ENCODE data around the gene PTPRT.
"Not testable (repeated sequence)": the region's sequence is repeated elsewhere in the genome, so short reads cannot be mapped to it uniquely, and the experiment has no call there.

PTPRT gene

DNA sequence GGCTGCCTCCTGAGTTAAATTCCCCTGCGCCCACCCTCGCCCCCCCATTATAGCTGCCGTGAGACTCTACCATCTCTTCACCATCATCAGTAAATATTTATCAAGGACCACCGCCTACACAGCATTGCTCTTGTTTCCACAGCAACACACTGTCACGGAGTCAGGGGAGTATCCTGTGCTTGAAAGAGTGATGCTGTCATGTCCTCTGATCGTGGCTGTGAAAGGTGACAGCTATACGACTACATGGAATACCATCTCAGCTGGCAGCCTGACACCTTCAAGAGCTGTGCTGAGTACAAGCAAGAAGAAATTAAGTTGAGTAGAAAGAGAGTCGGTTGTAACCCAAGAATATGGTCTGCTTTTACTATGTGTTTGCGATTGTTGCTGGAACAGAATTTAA lies 3.4 kb downstream of the PTPRT start:
- DNase-seq, result no peak

DNA sequence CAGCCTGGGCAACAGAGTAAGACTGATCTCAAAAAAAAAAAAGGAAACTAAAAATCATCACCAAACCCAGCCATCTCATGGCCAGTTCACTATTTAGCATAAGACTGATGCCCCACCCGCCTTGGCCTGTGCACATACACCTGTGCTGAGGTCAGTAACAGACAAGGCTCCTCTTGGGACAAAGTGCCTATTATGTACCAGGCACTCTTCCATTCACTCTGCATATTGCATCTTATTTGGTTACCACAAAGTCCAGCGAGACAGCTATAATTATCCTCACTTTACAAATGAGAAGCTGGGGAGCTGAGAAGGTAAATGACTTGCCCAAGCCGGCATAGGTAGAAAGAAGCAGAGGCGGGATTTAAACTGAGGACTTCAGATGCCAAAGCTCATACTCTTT lies 3.8 kb downstream of the PTPRT start:
- no peak for DNase-seq

DNA sequence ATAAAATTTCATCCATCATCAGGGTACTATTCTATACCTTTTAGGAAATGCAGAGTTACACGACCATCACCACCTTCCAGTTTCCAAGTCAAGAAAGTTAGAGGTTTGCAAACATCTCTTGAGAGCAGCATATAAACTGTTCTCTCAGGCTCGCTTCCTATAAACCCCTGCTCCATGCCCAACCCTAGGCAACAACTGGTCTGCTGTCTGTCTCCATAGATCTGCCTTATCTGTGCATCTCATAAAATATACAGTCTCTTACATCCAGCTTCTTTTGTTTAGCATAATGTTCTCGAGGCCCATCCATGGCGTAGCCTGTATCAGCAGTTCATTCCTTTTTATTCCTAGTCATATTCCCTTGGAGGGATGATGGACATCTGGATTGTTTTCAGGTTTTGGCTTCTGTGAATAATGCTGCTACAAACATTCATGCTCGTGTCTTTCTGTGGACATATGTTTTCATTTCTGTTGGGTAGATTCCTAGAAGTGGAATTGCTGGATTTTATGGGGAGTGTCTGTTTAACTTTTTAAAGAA lies 6.1 kb downstream of the PTPRT start:
- no peak for DNase-seq

DNA sequence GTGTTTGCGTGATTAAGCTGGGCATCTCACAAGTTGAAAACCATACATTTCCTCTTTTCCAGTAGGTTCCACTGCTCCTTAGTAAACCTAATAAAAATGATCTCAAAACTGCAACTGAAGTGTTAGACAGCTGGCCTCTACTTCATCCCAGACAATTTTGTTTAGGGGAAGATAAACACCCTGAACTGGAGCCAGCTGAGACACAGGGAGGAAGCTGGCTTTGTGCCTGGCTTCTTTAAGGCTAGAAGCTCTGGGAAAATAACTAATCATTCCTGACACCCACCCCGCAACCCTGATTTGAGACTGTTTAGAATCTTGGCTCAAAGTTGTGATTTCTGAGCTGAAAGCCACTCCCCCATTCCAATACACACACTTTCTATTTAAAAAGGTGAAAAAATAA lies 11.6 kb downstream of the PTPRT start:
- DNase-seq, result no peak

DNA sequence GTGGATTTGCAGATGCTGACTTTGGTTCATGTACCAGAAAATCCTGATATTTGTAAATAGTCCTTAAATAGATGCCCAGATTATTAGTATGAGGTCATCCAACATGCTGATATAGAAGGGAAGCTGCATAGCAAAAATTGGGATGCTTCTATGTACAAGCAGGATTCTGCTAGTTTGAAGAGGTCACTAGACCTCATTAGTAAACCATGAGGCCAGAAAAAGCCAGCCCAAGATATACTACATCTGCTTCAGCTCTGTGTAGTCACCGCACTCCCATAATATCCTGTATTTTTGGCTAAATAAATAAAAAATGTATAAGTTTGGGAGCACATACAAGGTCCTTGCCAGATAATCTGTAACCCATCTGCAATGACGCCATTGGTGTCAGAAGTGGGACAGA lies 13.0 kb downstream of the PTPRT start:
- DNase-seq, result no peak

DNA sequence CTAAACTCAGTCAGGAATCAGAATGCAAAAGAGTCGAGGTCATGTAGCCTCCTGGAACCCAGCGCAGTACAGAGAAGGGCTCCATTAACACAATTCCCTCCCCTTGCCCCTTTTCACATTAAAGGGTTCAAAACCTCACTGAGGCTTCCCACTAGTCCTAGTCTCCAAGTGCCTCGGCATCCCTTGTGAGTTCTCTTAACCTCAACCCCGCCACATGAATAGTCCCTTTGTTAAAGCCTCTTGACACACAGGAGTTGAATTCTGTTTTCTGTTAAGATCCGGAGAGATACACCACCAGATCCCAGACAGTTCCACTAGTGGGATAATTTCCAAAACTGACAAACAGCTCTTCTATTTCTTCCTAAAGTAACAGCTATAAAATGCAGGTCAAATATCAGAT lies 17.8 kb downstream of the PTPRT start:
- no peak for DNase-seq

DNA sequence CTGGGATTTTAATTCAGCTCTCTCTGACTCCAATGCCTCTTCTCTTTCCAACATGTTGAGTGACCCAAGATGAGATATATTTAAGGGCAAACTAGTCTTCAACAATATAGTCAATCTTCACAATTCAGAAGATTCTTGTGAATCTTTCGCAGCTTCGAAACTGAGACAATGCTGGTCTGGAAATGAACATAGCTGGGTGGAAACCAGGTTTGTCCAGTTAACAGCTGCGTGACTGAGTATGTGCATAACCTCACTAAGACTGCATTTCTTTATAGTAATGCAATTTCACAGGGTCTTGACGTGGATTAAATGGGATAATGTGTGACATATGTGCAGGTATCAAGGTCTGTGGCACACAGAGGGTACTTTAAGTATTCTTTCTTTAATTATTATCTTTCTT lies 18.9 kb downstream of the PTPRT start:
- DNase-seq, result no peak

DNA sequence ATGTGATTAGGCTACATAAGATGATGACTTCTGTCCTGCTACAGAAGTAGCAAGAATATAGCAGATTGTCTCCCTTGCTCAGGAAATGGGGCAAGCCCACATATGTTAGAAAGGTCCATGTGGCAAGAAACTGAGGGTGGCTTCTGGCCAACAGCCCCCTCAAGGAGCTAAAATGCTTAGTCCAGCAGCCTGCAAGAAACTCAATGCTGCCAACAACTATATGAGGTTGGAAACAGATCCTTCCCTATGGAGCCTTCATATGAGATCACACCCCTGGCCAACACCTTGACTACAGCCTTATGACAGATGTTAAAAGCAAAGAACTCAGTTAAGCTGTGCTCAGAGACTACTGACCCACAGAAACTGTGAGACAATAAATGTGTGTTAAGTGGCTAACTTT lies 22.1 kb downstream of the PTPRT start:
- no peak for DNase-seq

DNA sequence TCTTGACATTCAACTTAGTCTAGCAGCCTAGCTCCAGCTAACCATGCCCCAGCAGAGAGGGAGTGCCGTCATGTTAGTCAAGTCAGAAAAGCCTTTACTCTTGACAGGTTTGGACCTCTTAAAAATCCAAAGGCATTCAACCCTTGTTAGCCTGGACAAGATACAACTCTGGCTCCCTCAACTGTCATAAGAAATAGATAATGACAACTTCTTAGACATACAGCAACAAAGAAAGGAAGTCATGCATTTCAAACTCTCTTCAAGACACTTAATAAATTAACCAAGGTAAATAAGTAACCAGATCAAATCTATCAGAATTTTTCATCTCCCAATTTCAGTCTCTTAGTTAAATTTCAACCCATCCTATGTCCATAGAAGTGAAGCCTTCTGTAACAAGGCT lies 22.7 kb downstream of the PTPRT start:
- no peak for DNase-seq

DNA sequence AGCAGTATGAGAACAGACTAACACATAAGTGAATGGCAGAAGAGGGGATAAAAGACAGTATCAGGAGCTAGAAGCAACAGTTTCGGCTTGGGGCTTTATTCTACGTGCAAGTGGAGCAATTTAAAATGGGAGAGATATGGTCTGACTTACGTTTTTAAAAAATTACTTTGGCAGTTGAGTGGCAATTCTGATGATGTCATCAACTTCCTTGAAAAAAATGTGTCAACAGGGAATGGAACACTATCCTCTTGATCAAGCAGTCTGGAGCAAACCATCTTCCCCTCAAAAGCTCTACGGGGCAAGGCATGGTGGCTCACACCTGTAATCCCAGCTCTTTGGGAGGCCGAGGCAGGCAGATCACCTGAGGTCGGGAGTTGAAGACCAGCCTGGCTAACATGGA lies 24.1 kb downstream of the PTPRT start:
- DNase-seq, result no peak

DNA sequence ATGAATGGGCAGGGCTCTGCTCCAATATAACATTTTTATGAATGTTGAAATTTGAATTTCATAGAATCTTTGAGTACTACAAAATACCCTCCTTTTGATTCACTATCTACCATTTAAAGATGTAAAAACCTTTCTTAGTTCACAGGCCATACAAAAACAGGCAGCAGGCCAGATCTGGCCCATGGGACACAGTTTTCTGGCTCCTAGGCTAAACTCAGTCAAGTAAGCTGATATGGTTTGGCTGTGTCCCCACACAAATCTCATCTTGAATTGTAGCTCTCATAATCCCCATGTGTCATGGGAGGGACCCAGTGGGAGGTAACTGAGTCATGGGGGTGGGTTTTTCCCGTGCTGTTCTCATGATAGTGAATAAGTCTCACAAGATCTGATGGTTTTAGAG lies 25.0 kb downstream of the PTPRT start:
- DNase-seq, result not testable (repeated sequence)

DNA sequence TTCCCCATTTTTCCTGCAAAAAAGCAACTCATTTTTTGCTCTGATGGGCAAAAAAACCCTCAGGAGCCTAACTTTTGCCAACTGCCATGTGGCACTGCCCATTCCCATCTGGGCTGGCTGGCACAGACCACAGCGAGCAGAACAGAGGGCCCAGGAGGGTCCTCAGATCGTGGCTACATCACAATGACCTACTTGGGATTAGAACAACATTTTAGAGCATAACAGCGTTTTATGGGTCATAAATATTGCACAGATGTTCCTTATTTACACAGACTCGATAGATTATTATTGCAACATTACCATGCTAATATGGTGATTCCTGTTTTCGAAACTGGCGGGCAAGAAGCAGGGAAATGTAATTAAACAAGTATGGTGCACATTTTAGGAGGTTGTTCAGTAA lies 28.0 kb downstream of the PTPRT start:
- no peak for DNase-seq

DNA sequence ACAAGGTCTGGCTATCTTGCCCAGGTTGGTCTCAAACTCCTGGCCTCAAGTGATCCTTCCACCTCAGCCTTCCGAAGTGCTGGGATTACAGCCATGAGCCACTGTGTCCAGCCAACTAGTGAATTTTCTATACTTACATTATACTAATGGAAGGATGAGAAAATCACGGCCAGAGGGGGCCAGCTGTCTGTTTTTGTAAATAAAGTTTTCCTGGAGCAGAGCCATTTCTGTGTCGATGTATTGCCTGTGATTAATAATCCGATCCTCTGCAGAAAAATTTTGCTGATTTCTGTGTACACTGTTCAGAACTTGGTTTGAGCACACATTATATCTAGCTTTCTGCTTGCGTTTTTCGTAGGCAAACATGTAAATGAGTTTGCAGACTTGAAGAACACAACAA lies 28.8 kb downstream of the PTPRT start:
- DNase-seq, result no peak

DNA sequence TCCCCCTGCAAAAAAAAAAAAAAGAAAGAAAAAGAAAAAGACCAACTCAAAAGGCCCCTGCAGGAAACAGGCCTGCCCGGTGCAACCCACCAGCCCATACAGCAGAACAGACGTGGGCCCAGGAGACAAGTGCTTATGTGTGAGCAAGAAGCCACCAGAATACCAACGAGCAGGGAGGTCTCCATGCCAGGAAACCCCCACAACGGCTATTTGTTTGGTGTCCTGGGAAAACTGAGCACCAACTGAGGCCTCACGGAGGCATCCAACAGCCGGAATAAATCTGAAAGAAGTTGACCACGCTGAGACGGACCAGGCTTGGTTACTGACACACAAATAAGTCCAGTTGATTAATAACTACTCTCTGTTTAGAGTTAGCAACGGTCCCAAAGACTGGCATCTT lies 29.7 kb downstream of the PTPRT start:
- no peak for DNase-seq

DNA sequence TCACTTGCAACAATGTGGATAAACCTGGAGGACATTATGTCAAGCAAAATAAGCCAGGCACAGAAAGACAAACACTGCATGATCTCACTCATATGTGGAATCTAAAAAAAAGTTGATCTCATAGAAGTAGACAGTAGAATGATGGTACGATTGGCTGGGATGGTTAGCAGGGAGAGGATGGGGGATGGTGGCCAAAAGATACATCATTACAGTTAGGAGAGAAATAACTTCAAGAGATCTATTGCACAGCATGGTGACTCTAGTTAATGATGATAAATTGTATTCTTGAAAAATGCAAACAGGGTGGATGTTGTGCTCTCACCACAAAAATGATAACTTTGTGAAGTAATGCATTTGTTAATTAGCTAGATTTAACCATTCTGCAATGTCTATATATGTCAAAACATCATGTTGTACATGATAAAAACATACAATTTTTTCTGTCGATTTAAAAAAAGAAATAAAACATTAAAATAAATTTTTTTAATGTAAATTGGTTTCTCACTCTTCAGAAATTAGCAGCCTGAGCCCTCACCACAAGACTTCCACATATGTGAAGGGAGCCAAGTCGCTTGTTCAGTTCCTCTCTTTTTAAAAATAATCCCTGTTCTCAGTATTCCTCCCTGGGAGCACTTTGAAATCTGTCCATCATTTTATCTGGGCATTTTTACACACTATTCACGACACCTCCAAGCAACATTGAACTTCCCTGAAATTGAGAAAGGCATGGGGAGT lies 34.2 kb downstream of the PTPRT start:
- DNase-seq, result no peak

DNA sequence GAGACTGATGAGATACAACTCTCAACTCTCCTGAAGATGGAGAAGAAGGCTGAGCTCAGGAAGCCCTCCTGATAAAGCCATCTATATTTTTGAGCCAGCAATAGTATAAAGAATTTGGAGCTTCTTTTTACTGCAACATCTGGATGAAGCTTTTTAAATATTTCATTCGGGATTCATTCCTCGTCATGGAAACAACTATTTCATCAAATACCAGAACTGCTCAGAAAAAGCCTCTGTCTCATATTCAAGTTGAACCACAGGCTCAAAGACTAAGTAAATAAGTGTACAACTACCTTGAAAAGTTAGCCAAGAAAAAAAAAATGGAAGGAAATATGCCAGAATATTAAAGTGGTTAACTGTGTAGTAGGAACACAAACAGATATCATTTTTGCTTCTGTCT lies 37.8 kb downstream of the PTPRT start:
- no peak for DNase-seq

DNA sequence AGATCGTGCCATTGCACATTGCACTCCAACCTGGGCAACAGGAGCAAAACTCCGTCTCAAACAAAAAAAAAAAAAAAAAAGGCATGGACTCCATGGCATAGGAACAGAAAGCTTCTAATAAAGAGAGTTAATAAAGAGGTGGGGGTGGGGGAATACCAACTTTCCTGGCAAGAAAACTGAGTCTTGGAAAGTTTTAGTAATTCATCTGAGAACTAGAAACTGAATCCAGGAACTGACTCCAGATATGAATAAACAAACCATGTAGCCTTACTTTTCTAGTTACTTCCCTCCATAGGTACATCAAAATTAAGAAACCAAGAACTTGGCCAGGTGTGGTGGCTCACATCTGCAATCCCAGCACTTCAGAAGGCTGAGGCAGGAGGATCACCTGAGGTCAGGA lies 38.5 kb downstream of the PTPRT start:
- DNase-seq, result no peak

DNA sequence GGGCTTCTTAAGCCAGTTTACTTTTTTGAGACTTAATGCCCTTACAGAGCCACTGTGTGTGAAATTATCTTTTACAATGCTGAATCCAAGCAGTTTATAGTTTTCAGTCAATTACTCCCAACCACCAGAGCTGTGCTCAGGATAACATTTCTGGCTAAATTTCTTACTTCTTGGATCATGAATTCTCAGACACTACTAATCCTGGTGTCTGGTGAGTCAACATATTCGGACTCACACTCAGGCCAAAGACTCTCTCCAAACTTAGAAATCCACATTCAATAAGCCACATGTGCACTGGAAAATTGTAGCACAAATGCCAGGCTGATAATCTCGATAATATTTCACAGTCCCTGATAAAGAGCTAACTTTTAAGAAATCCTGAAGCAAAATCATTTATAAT lies 49.0 kb downstream of the PTPRT start:
- DNase-seq, result no peak

DNA sequence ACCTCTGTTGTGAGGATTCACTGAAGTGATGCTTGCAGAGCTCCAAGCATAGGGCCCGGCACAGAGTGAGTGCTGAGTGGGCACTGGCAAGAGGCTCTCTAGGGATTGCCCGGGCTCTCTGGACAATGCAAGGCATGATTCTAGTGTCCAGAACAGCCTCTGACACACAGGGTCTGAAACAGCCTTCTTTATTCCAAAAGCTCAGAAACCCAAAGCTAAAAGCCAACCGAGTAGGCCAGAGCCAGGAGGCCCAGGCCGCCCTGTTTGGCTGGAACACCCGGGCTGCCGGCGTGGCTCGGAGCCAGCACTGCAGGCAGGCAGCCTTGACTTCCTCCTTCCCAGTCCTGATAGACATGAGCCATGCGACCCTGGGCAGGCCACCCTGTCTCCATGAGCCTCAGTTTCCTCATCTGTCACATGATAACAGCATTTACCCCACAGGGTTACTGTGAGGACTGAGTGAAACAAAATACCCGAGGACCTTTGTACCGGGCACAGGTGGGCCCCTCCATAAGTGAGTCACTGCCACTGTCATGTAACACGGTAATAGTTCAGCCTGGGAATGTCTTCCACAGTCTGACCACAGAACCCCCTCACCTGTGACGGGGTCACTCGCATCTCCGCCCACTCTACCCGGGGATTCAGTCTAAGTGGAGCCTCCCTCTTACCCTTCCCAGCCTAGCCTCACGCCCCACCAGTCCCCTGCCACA lies 51.5 kb downstream of the PTPRT start:
- no peak for DNase-seq

DNA sequence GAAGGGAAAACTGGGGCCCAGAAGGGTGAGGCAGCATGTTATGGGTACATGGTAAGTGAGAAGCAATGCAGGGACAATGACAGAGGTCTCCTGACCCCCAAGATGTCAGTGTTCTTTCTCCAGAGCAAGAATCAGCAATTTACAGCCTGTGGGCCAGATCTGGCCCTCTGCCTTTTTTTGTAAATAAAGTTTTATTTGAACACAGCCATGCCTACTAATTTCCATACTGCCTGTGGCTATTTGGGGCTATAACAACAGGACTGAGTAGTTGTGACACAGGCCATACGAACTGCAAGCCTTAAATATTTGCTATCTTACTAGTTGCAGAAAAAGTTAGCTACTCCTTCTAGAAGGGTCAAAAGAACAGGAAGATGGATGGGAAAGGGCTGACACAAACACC lies 52.5 kb downstream of the PTPRT start:
- no peak for DNase-seq

DNA sequence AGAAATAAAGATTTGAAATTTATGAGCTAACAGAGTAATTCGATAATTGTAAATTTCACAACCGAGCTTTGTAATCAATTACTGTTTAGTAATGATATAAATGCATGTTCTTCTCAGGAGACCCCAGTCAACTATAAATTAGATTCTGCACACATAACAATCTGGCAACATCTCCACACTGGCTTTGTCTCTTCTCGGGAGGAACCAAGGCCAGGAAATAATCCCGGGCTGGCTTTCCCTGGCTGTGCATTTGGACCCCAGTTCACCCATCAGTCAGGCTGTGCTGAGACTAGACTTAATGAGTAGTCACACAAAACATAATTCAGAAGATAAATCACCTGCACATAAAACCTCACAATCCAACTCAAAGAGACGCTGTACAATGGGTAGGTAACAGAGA lies 65.5 kb downstream of the PTPRT start:
- no peak for DNase-seq

DNA sequence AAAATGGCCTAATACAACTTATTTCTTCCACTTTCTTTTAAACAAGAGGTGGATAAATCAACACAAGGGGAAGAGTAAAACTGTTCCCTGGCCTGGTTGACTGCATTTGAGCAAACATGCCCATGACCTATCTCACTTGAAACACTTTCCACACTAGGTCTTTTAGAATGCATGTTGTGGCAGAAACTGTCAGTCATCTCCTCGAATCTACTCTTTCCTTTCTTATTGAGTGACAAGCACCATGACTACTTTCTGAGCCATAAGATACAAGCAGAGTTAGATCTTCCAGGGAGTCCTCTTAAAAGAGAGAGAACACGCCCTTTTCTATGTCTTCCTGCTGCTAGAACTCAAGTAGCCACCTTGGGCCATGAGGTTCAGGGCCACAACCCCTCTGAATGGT lies 66.5 kb downstream of the PTPRT start:
- no peak for DNase-seq

DNA sequence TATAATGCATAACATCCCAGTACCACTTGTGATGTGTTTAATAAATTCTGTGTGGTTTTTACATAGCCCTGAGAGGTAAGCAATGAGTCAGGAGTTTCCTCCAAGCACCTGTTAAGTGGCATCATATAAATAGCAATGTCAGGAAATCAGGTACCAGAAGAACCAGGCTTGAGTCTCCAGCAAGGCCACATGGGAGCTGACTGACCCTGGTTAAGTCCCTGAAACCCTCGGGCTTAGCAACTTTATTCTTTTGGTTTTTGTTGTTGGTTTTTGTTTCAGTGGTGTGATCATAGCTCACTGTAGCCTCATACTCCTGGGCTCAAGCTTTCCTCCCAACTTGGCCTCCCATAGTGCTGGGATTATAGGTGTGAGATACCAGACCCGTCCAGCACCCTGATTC lies 70.0 kb downstream of the PTPRT start:
- no peak for DNase-seq

DNA sequence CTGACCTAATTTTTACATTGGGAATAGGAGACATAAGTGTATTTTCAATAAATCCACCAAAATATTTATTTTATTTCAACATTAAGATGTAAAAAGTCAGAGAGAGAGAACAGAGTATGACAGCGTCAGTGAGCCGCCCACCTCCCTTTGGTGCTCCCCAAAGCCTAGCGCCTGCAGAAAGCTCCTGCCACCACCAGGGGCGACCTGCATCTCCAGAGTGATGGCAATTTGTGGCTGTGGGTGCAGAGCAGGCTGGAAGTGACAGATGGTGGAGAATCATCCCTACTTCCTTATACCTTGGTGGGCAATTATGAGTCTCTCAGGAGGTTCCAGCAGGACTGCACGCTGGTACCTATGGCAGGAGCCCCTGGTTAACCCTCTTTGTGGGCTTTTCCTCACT lies 87.3 kb downstream of the PTPRT start:
- DNase-seq, result no peak

DNA sequence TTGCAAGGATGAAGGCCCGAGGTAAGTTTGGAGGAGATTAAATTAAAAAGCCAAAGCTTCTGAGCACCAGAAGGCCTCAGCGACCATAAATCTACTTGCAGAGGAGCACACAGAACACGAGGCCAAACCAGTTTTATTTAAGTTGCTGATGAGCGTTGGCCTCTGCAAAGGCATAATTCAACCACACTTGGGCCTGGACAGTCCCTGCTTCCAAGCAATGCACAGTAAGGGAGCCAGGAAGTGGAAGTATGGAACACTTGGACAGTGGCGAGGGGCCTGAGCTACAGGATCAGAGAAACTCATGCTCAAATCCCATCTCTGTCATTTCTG lies 92.8 kb downstream of the PTPRT start:
- no peak for DNase-seq

Data from T-helper 2 cell (primary cell).